Measurements from ENCODE around the gene SMAD6. TPM values are rescaled to one million over a fixed set of nuclear protein-coding genes. Genes with fewer than 3 reads are reported as not detected.

The SMAD6 gene
- total RNA-seq, 1 donor from 2014 or later = 20.3 TPM

- TF ChIP-seq CTCF (IDR thresholded peaks at IDR 0.05; ENCODE audit: borderline replicate concordance) = no peak
- H3K9me3 ChIP-seq (replicated peaks) = no peaks in the 10 kb centered on the region
- no peak overlapping the region for H3K4me3 ChIP-seq
- peak overlapping the region; percentile 66 for H3K27ac ChIP-seq (replicated peaks)
- no peaks in the 10 kb centered on the region for H3K27me3 ChIP-seq (ENCODE audit: low read depth)
- intact Hi-C loops (cut with micrococcal nuclease) = no loop called here
- no peak for DNase-seq
- peaks cover 17% of the 10 kb centered on the region for H3K4me1 ChIP-seq
- no peaks in the 10 kb centered on the region for H3K36me3 ChIP-seq
These were observed 10.3 kb upstream of the SMAD6 start for GRCh38 chr15:66691727-66692126.

DNA sequence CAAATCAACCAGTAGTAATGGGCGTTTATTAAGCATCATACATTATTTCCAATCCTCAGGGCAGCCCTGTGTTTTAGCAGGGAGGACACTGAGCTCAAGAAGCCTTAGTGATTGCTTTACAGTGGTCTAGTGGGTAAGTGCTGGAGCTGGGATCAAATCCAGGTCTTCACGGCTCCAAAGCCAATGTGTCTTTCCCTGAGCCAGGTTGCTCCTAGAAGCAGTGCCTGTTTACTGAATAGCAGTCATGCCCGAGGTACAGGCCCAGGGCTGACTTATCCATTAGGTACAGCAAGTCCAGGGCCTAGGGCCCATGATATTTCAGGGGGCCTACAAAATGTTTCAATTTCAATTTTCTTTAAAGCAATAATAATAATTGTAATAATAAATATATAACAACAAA, 9.6 kb upstream of the SMAD6 start:
- Histone ChIP-seq H3K9me3 (replicated peaks) (no peaks in the 10 kb centered on the region), H3K27ac (replicated peaks) (peak overlapping the region; percentile 66), H3K36me3 (no peaks in the 10 kb centered on the region), H3K27me3 (ENCODE audit: low read depth) (no peaks in the 10 kb centered on the region), H3K4me3 (no peak overlapping the region), H3K4me1 (peaks cover 17% of the 10 kb centered on the region)
- TF ChIP-seq CTCF (IDR thresholded peaks at IDR 0.05; ENCODE audit: borderline replicate concordance) = no peak
- peak; percentile 28 for DNase-seq
- intact Hi-C loops (cut with micrococcal nuclease) = no loop called here

DNA sequence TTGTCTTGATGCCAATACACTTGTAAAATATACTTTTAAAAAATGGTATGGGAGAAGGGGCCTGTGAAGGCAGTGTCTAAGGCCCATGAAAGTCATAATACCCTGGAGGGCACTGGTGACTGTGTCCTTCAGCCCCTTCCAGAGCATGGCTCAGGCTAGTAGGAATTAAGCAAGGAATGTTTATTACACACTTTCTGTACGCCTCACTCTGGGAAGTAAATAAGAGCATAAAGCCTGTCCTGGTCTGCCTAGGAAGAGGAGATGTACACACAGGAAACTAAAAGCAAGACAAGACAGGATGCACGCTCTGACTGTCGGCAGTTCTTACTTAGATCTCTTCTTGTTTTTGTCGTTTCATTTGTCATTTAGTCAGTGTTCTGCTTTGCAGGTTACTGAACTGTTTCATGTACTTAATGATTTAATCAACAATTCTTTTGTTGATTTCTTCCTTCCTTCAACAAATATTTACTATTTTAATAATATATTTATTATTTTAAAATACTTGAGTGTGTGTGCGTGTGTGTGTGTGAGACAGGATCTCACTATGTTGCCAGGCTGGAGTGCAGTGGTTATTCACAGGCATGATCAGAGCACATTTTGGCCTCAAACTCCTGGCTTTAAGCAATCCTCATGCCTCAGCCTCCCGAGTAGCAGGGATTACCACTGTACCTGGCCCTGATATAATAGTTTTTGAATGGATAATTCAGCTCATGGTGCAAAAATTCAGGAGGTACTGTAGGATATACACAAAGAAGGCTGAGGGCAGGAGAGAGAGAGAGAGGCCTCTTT, 9.0 kb upstream of the SMAD6 start:
- Histone ChIP-seq H3K4me1 (peaks cover 21% of the 10 kb centered on the region), H3K36me3 (no peaks in the 10 kb centered on the region), H3K4me3 (no peak overlapping the region), H3K27ac (replicated peaks) (peak overlapping the region; percentile 66), H3K9me3 (replicated peaks) (no peaks in the 10 kb centered on the region), H3K27me3 (ENCODE audit: low read depth) (no peaks in the 10 kb centered on the region)
- DNase-seq = no peak
- intact Hi-C loops (cut with micrococcal nuclease) = no loop called here
- no peak for TF ChIP-seq CTCF (IDR thresholded peaks at IDR 0.05; ENCODE audit: borderline replicate concordance)

GRCh38 chr15:66696770-66697169, 5.3 kb upstream of the SMAD6 start:
- intact Hi-C loops (cut with micrococcal nuclease) = loop anchor here (5.0 kb wide), 1 partner anchor 79 kb away; no protein-coding TSS in a partner anchor
- no peaks in the 10 kb centered on the region for H3K36me3 ChIP-seq
- peaks cover 41% of the 10 kb centered on the region for H3K4me1 ChIP-seq
- H3K4me3 ChIP-seq = no peak overlapping the region
- no peak for DNase-seq
- no peaks in the 10 kb centered on the region for H3K9me3 ChIP-seq (replicated peaks)
- H3K27ac ChIP-seq (replicated peaks) = no peak overlapping the region
- H3K27me3 ChIP-seq (ENCODE audit: low read depth) = no peaks in the 10 kb centered on the region
- no peak for TF ChIP-seq CTCF (IDR thresholded peaks at IDR 0.05; ENCODE audit: borderline replicate concordance)

GRCh38 chr15:66698318-66698961, 3.6 kb upstream of the SMAD6 start:
- H3K36me3 ChIP-seq = no peaks in the 10 kb centered on the region
- no peaks in the 10 kb centered on the region for H3K27me3 ChIP-seq (ENCODE audit: low read depth)
- peaks cover 40% of the 10 kb centered on the region for H3K4me1 ChIP-seq
- H3K9me3 ChIP-seq (replicated peaks) = no peaks in the 10 kb centered on the region
- intact Hi-C loops (cut with micrococcal nuclease) = loop anchor here (5.0 kb wide), 1 partner anchor 81 kb away; no protein-coding TSS in a partner anchor
- no peak overlapping the region for H3K4me3 ChIP-seq
- peak; percentile 91 for TF ChIP-seq CTCF (IDR thresholded peaks at IDR 0.05; ENCODE audit: borderline replicate concordance)
- DNase-seq = peak; percentile 66
- H3K27ac ChIP-seq (replicated peaks) = peak overlapping the region; percentile 66
